HG03039 (cell line): Measurements from ENCODE around the gene PRKCA.

Experiments used
- ATAC-seq: cut with Tn5 transposase; IDR thresholded peaks from one replicate; pipeline ENCODE4 v1.9.1; 2021; ENCODE audit warnings: mild to moderate bottlenecking, moderate library complexity; ENCODE audit not compliant: unreplicated experiment

Gene PRKCA

DNA sequence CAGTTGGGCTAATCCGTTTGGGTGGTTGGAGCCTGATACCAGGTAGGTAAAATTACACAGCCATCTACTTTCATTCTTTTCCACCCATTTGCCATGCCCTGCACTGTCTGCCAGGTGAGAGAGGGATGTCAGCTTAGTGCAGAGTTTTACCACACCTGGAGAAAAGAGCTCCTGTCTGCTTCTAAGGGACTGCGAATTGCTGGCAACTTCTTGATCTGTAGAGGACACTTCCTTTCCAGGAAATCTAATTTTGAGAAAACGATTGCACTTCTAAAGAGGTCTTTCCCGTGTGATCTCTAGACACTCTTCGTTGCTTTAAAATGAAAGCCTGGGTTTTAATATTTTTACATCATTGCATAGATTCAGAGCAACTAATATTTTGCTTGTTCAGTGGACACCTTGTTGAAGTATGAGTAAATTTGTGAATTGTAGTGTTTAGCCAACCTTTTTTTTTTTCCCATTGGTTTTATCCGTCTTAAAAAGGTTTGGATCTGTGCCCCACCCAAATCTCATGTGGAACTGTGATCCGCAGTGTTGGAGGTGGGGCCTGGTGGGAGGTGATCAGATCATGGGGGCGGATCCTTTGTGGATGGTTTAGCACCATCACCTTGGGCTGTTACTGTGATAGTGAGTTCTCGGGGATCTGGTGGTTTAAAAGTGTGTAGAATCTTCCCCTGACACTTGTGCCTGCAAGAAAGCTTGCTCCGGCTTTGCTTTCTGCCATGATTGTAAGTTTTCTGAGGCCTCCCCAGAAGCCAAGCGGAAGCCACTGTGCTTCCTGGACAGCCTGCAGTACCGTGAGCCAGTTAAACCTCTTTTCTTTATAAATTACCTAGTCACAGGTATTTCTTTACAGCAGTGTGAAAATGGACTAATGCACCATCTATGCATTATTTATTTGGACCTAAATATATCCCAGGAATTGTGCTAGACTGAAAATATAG, 104.6 kb downstream of the PRKCA start:
- ATAC-seq: no peak

DNA sequence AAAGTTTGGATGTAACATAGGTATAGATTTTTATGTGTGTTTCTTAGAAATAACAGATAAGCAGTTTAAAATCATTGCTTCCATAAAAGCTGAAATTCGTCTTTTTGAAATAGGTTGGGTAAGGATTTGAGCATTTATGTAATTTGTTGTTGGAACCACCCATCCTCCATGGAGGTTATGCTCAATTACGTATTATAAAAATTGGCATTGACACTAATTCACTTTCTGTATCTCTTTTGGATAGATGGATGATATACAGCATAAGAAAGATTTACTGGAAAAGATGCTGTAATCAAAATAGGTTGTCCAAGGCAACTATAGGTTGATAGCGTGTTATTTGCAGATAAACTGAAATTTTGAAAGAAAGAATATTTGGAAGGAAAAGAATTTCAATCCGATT, 105.5 kb downstream of the PRKCA start:
- no peak for ATAC-seq

DNA sequence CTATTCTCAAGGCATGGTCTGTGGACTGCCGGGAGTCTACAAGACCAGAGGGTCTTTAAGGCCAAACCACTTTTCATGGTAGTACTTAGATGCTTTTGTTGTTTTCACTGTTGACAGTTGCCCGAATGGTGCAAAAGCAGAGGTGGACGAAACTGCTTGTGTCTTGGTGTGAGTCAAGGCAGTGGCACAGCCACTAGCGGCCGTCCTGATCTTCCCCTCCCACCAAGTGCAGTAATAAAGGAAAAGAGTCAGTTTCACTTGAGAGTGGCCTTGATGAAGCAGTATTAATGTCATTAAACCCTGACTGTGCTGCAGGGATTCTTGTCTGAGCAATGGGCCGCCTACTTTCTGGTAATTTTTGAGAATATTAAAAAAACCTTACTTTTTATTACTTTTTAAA, 109.1 kb downstream of the PRKCA start:
- no peak for ATAC-seq

DNA sequence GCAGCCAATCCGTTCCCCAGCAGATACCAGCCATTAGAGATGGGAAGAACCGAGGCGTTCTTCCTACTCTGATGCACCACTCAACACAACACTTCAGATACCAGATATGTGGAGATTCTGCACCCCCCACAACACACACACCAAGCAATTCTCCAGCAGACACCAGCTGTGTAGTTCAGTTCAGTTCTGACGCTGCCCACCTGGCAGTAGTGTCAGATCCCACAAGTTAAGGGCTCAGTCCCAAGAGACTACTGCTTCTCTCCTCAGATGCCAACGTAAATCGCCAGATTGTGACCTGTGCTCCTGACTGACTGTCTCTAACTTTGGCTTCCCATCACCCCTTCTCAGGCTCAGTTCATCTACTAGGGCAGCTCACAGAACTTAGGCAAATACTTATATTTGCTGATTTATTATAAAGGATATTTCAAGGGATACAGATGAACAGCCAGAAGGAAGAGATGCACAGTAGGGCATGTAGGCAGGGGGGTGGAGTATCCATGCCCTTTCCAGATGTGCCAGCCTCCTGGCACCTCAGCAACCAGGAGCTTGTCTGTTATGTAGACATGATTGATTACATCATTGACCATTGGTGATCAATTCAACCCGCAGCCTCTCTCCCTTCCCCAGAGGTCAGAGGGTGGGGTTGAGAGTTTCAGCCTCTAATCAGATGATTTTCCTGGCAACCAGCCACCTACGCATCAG, 110.6 kb downstream of the PRKCA start:
- ATAC-seq: no peak

DNA sequence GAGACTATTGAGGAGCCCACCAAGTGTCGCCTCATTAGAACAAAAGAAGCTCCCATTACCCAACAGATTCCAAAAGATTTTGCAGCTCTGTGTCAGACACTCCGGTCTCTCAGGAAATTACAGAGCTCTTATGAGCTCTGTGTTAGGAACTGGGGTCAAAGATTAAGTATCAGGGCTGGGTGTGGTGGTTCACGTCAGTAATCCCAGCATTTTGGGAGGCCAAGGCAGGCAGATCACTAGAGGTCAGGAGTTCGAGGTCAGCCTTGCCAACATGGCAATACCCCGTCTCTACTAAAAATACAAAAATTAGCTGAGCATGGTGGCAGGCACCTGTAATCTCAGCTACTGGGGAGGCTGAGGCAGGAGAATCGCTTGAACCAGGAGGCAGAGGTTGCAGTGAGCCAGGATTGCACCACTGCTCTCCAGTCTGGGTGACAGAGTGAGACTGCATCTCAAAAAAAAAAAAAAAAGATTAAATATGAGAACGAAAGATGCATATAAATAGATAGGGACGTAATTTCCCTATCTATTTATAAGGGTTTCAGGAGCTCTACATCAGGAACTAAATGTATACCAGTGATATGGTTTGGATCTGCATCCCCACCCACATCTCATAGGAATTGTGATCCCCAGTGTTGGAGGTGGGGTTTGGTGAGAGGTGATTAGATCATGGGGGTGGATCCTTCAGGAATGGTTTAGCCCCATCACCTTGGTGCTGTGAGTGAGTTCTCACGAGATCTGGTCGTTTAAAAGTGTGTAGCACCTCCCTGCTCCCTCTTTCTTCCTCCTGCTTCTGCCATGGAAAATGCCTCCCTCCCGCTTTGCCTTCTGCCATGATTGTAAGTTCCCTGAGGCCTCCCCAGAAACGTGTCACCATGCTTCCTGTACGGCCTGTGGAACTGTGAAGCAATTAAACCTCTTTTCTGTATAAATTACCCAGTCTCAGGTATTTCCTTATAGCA, 111.4 kb downstream of the PRKCA start:
- ATAC-seq: no peak

DNA sequence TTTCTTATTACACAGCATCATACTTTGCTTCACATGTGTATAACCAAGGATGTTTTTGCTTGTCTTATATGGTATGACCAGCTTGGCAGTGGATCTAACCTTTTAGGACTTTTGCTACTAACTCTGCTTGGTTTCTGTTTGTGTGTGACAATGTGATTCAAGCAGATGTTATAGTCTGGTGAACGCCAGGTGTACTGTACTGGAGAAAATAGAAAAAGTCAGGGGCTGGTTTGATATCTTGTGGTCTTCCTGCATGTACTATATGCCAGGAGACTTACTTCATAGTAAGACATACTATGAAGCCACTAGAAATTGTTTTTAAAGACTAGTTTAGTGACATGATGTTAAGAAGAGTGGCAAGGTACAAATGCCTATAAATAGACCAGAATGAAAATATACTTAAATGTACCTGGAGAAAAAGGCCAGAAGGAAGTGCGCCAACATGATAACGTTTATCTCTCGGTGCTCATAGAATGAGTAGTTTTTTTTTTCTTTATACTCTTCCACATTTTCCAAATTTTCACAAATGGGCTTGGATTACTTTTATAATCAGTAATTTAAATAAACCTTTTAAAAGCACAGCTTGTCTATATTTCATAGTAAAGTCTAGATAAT, 112.3 kb downstream of the PRKCA start:
- no peak for ATAC-seq

DNA sequence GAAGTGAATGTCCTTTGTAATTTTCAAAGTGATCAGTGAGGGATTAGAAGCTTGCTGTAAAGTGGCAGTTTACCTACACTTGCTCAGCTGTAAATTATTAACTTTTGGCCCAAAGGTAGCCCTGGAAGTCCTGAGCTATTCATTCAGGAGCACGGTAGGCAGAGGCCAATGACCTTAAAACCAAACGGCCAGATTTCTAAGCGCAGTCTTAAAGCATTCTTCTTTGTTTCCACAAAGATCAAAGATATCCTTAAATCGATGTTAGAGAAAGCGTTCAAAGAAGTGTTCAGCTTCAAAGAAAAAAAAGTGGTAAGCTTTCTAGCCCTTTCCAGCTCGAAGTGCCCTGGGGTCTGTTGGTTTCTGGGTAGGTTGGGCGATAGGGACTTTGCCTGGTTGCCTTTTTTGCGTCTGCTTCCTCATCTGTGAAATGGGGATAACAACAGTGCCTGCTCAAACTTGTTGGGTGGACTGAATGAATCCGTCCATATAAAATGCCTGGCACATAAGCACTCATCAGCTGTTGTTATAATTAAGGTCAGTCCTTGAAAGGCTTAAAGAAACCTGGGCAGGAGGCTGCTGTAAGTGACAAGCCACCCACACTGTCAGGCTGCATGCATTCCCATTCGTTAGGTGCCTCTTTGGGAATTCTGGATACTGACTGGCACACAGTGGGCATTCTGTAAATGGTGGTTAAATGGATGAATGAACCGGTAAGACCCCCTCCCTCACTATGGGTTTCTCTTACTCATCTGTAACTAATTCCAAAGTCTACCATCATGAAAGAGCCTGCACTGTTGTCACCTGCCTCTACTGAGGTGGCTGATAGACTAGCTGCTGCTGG, 113.2 kb downstream of the PRKCA start:
- no peak for ATAC-seq

DNA sequence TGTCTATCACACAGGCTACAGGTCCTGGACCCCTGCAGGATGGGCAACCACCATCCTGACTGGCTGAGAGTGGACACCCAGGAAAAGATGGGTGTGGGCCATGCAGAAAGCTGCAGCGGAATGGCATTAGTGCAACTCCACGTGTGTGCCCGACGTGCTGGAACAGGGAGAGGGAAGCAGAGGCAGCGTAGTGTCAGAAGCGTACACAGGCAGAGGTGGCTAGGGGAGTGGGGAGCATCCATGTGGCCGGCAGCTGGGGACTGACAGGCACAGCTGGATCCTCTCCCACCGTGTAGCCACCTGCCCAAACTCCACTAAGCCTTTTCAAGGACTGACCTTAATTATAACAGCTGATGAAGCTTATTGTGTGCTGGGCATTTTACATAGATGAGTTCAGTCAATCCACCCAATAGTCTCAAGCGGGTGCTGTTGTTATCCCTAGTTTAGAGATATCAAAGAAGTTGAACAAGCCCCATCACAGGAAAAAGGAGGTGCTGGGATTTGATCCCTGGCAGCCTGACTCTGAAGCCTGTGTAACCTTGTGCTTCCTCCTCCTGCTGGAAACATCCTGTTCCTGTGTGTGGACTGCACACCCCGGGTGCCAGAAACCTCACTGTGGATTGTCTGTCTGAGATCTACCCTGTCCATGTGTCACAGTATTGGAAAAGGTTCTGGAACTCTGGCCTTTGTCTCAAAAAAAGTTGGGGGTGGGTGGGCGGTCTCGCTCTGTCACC, 114.0 kb downstream of the PRKCA start:
- ATAC-seq: no peak

DNA sequence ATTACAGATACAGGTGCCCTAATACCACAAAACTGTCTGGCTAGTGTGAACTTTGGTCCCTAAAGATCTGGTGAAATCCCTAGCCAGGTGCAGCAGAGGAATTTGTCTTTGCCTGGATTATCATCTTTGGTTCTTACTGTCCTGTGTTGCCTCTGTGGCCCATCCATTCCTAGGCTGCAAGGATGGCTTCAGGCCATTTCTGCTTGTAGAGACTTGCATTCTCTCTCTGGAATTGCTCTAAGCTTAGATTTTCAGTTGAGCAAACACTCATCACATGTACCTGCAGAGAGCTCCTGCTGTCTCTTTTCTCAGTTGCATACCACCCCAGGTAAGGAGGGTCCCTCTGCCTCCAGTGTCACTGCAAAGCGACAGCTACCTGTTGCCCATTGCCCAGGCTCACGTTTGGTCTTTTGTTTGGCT, 114.9 kb downstream of the PRKCA start:
- no peak for ATAC-seq

DNA sequence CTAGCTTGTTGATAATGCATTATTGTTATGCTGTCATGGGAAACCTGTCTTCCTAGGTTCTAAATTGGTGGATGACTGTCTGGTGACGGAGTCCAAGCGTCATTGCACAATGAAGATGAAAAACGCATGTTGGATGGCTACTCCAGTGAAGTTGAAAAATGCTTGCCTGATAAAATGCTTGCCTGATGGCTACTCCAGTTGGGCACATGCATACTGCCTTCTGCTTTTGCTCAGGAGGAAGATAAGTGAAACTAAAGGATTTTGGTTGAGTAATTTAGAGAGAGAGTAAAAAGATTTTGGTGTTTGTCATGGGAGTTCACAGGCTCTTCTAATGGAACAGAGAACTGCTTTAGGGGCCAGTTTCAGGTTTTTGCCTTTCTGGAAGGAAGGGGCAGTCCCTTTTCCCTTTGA, 118.6 kb downstream of the PRKCA start:
- ATAC-seq: no peak

DNA sequence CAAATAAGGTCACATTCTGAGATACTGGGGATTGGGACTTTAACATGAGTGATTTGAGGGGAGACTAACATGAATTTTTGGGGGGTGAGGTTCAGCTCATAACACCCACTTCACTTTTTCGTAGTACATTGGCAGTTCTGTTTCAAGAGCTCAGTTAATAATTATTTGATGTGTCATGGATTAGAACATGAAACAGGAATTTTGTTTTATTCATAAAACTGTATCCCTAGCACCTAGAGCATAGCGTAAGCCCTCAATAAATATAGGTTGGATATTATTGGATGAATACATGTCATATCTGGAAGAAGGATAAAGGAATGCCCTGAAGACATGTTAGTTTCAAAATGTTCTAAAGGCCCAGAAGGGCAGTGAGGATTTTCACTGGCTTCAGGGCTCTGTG, 119.8 kb downstream of the PRKCA start:
- no peak for ATAC-seq

DNA sequence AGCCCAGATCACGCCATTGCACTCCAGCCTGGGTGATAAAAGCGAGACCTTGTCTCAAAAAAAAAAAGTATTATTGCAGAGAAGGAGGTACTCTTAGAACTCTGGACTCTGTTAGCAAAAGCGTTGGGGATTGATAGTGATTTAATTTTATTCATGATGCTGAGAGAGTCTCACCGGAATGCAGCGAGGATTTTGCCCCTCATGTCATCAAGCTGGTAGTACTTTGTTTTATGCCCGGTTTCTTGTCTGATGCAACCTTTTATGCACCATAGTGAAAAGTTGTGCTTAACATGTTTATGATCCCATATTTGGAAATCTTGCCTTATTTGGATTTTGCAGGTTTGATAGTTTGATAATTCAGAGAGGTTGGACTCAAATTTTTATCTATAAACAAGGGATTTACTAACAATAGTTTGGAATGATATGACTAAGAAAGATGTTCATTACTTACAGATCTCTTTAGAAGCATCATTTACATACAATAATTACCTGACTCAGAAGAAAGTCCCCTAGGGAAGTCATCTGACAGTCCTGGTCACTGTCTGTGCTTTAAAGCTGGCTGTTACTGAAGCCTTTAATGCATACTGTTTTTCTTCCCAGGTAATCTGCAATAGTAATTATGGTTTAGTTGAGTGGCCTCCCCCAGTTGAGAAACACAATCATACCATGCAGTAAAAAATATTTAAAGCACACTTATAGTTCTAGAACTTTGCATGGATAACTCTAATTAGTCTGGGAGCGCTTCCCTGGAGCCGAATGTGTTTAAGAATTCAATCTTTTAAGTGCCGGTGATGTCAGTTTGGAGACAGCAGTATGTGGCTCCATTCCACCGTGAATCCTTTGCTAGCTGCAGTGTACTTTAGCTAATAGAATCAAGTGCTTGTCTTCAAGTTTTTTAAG, 120.9 kb downstream of the PRKCA start:
- no peak for ATAC-seq

DNA sequence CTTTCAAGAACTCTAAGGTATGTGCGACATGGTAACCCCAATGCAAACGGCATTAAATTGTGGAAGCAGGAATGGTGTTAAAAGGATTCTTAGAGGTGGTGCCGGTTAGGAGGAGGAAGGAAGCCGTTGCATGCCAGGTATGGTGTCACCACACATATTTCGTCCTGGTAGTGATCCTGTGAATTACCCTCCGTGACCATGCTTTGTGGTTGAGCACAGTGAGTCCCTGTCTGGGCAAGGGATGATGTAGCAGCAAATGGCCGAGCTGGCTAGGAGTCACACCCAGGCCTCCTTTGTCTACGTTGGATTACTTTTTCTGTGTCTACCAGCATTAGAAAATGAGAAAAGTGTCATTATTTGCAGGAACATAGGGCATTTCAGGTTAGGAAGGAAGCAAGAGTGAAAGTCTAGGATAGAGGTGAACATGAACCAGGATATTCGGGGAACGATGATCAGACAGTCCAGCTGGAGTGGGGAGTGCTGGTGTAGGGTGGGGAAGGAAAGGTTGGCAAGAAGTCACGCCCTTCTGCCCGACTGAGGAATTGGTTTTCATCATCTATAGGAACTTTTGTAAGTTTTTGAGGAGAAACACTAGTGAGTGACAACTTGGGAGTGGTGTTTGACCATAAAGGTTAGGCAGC, 123.5 kb downstream of the PRKCA start:
- no peak for ATAC-seq

DNA sequence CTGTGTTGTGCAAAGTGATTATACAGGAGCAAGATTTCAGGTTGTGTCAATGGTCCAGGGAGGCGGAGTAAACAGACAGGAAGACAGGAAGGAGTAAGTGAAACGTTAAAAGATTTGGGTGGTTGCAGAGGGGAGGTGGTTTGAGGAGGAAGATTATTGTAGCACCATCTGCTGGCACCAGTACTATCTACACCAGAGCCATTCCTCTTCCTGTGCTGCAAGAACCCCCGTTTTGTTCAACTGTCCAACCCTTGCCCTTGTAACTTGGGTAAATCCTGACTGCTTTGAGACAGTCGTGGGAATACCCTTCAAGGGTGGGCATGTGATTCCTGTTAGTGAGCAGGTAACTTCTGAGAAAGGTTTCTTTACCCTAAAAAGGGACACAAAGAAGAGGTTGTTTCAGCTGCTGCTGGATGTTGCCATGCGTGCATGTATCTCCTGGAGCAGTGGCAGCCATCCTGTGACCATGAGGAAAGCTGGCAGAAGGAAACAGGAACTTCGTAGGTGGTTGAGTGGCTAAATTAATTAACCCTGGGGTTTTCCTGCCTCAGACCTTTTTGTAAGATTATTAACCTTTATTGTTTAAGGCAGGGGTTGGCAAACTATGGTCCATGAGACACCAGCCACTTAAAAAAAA, 124.1 kb downstream of the PRKCA start:
- ATAC-seq: no peak

DNA sequence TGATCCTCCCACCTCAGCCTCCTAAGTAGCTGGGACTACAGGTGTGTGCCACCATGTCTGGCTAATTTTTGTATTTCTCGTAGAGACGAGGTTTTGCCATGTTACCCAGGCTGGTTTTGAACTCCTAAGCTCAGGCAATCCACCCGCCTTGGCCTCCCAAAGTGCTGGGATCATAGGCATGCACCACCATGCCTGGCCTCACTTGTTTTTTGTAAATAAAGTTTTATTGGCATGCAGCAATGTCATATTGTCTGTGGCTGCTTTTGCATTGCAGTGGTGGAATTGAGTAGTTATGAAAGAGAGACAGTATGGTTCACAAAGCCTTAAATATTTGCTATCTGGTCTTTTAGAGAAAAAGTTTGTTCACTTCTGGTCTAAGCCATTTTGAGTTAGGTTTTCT, 124.7 kb downstream of the PRKCA start:
- no peak for ATAC-seq

DNA sequence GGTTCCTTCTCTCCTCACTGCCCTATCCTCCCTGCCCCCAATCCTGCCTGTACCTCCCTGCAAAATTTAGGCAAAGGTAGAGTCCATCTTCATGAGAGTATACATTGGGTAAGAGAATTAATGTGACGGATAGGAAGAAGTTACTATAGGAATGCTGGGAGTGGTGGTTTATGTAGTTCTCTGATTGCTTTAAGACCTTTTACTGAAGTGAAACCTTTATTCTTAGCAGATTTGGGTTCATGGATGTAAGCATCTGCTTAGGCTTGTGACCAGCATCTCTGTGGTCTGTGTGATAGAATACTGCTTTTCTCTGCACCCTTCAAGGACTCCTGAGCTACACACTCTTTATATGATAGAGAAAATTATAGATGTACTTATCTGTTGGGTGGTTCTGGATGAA, 127.3 kb downstream of the PRKCA start:
- ATAC-seq: no peak
